Neural cell (in vitro differentiated cells): Measurements from ENCODE around the gene CSRNP3. TPM values are rescaled to one million over a fixed set of nuclear protein-coding genes. Genes with fewer than 3 reads are reported as not detected.

Experiments used
- H2AFZ ChIP-seq: fragments of 200-600, 300-800 bp; sonication (generic), shearing (Covaris generic); 2 replicates; pipeline ENCODE4 v1.6.0; 2014; ENCODE audit warnings: low read depth, mild to moderate bottlenecking, antibody characterized with exemption, low read length, moderate library complexity
- H3F3A ChIP-seq: fragments of 200-600 bp; shearing (Covaris generic); 2 replicates; pipeline ENCODE4 v1.6.1; 2016; ENCODE audit warnings: mild to moderate bottlenecking, moderate library complexity, mixed read lengths, antibody characterized with exemption, low read length; ENCODE audit not compliant: insufficient read depth, poor library complexity, severe bottlenecking
- H3K27ac ChIP-seq: fragments of 200-600, 300-800 bp; sonication (generic), shearing (Covaris generic); 2 replicates; pipeline ENCODE4 v1.5.1; 2014; ENCODE audit warnings: mild to moderate bottlenecking, low read length, moderate library complexity
- H3K27me3 ChIP-seq: fragments of 300-800, 200-600 bp; sonication (generic), shearing (Covaris generic); 2 replicates; pipeline ENCODE4 v1.6.0; 2014; ENCODE audit warnings: mild to moderate bottlenecking, low read depth, low read length, moderate library complexity; ENCODE audit not compliant: insufficient read depth
- H3K36me3 ChIP-seq: fragments of 300-800, 200-600 bp; sonication (generic), shearing (Covaris generic); 2 replicates; pipeline ENCODE4 v1.5.1; 2014; ENCODE audit warnings: mild to moderate bottlenecking, antibody characterized with exemption, low read length, moderate library complexity; ENCODE audit not compliant: insufficient read depth
- H3K4me2 ChIP-seq: fragments of 300-800, 200-600 bp; sonication (generic), shearing (Covaris generic); 2 replicates; pipeline ENCODE4 v1.6.0; 2014; ENCODE audit warnings: mild to moderate bottlenecking, low read length
- H3K4me3 ChIP-seq: fragments of 300-800, 200-600 bp; sonication (generic), shearing (Covaris generic); 2 replicates; pipeline ENCODE4 v1.5.1; 2014; ENCODE audit warnings: mild to moderate bottlenecking, low read length, moderate library complexity
- H3K79me2 ChIP-seq: fragments of 200-600 bp; shearing (Covaris generic); replicated peaks from 2 replicates; pipeline ENCODE4 v1.6.0; 2014; ENCODE audit warnings: mild to moderate bottlenecking, low read length, moderate library complexity; ENCODE audit not compliant: insufficient read depth
- H3K9ac ChIP-seq: fragments of 300-800, 200-600 bp; sonication (generic), shearing (Covaris generic); 2 replicates; pipeline ENCODE4 v1.6.1; 2016; ENCODE audit warnings: mild to moderate bottlenecking, low read length, mixed read lengths
- H3K9me2 ChIP-seq: fragments of 200-600 bp; shearing (Covaris generic); 2 replicates; pipeline ENCODE4 v1.6.1; 2016; ENCODE audit warnings: mild to moderate bottlenecking, low read length, mixed read lengths; ENCODE audit not compliant: insufficient read depth
- H3K9me3 ChIP-seq: fragments of 200-600, 300-800 bp; sonication (generic), shearing (Covaris generic); 2 replicates; pipeline ENCODE4 v1.6.1; 2016; ENCODE audit warnings: mild to moderate bottlenecking, mixed run types, low read length, moderate library complexity, mixed read lengths
- H4K20me1 ChIP-seq: fragments of 200-600 bp; shearing (Covaris generic); 2 replicates; pipeline ENCODE4 v1.6.1; 2016; ENCODE audit warnings: mild to moderate bottlenecking, mixed run types; ENCODE audit not compliant: insufficient read depth
- EP300 ChIP-seq: fragments of 450-650 bp; conservative IDR thresholded peaks from 2 replicates; pipeline ENCODE4 v1.6.1; 2014; ENCODE audit warnings: antibody characterized with exemption, mild to moderate bottlenecking, moderate library complexity; ENCODE audit not compliant: poor library complexity, severe bottlenecking
- EZH2 ChIP-seq: fragments of 200-600, 300-800 bp; shearing (Covaris generic), sonication (generic); IDR thresholded peaks from 2 replicates; pipeline ENCODE4 v1.6.1; 2014; ENCODE audit warnings: antibody characterized with exemption, low read length, borderline replicate concordance, mild to moderate bottlenecking; ENCODE audit not compliant: insufficient read depth, poor library complexity, severe bottlenecking
- MXI1 ChIP-seq: fragments of 450-650 bp; conservative IDR thresholded peaks from 2 replicates; pipeline ENCODE4 v1.6.1; 2014; ENCODE audit warnings: antibody characterized with exemption, mild to moderate bottlenecking; ENCODE audit not compliant: poor library complexity, severe bottlenecking
- POLR2AphosphoS5 ChIP-seq: IDR thresholded peaks from 2 replicates; pipeline ENCODE4 v1.6.1; 2012
- RAD21 ChIP-seq: fragments of 450-650 bp; conservative IDR thresholded peaks from 2 replicates; pipeline ENCODE4 v1.6.1; 2014; ENCODE audit warnings: antibody characterized with exemption, mild to moderate bottlenecking, moderate library complexity
- SMC3 ChIP-seq: fragments of 450-650 bp; conservative IDR thresholded peaks from 2 replicates; pipeline ENCODE4 v1.6.1; 2014; ENCODE audit warnings: antibody characterized with exemption, mild to moderate bottlenecking, moderate library complexity; ENCODE audit not compliant: poor library complexity
- TAF1 ChIP-seq: IDR thresholded peaks from 2 replicates; pipeline ENCODE4 v1.6.1; 2012; ENCODE audit warnings: low read depth
- polyA plus RNA-seq: library from polyadenylated mRNA; depleted of rRNA; stranded (reverse); fragments of >200 nt; gene quantifications from 2 replicates; pipeline ENCODE4 v1.2.3, GENCODE V29; 2014
- TF ChIP-seq, protein P1 (sequence below): fragments of 450-650 bp; IDR thresholded peaks from 2 replicates; pipeline ENCODE4 v1.5.1; 2014; ENCODE audit warnings: antibody characterized with exemption, mild to moderate bottlenecking, moderate library complexity; ENCODE audit not compliant: poor library complexity, severe bottlenecking
- TF ChIP-seq, protein P2 (sequence below): IDR thresholded peaks from 2 replicates; pipeline ENCODE4 v1.6.1; 2012; ENCODE audit warnings: borderline replicate concordance

Gene CSRNP3
- polyA plus RNA-seq, 1 donor from 2014 or later, result 66.6 TPM

DNA sequence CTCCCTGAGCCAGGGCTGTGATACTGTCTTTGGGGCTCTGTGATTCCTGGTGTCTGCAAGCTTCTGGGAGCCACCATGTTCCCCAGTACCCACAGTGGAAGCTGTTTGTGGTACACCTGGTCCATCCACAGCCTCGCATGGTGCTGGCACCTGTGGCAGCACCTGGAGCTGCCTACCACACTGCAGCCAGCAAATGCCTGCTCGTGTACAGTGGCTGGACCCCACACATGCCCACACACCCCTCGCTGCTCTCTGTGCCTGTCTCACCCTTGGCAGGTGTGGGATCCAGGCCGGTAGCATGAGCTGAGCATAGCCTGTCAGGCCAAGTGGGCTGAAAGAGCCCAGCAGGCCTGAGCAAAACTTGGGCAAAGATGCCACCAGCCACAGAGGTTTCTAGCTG lies 41.8 kb upstream of the CSRNP3 start:
- Histone ChIP-seq H4K20me1 (no peaks in the 10 kb centered on the region), H3K27me3 (no peaks in the 10 kb centered on the region), H3F3A (no peaks in the 10 kb centered on the region), H3K27ac (no peak overlapping the region), H3K9ac (no peak overlapping the region), H3K79me2 (no peaks in the 10 kb centered on the region), H3K36me3 (no peaks in the 10 kb centered on the region), H3K9me3 (peaks cover 5% of the 10 kb centered on the region), H3K4me2 (no peak overlapping the region), H2AFZ (no peak overlapping the region), H3K4me3 (no peak overlapping the region), H3K9me2 (no peaks in the 10 kb centered on the region)
- no peak for TF ChIP-seq RAD21
- TF ChIP-seq TAF1, result no peak
- TF ChIP-seq EP300, result no peak
- no peak for TF ChIP-seq EZH2
- TF ChIP-seq, protein P1, sequence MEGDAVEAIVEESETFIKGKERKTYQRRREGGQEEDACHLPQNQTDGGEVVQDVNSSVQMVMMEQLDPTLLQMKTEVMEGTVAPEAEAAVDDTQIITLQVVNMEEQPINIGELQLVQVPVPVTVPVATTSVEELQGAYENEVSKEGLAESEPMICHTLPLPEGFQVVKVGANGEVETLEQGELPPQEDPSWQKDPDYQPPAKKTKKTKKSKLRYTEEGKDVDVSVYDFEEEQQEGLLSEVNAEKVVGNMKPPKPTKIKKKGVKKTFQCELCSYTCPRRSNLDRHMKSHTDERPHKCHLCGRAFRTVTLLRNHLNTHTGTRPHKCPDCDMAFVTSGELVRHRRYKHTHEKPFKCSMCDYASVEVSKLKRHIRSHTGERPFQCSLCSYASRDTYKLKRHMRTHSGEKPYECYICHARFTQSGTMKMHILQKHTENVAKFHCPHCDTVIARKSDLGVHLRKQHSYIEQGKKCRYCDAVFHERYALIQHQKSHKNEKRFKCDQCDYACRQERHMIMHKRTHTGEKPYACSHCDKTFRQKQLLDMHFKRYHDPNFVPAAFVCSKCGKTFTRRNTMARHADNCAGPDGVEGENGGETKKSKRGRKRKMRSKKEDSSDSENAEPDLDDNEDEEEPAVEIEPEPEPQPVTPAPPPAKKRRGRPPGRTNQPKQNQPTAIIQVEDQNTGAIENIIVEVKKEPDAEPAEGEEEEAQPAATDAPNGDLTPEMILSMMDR, result no peak

DNA sequence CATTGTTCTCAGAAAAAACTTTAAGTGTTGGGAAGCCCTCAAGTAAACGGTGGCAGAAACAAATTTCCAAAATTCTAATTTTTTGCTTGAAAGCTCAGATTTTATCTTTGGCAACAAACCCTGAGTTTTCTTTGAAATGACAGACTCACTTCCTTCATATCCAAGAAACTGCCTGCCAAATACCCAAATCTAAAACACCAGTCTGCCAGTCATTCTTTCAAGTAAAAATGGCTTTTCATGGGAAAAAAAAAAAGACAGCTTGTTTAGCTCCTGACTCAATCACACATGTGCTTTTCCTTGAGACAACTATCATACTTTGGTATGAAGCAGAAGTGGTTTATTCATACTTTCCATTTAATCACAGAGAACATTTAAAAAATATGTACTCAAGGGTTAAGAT lies 40.6 kb upstream of the CSRNP3 start:
- no peaks in the 10 kb centered on the region for H3K9me3 ChIP-seq
- no peak for TF ChIP-seq EP300
- TF ChIP-seq RAD21, result no peak
- TF ChIP-seq, protein P2, sequence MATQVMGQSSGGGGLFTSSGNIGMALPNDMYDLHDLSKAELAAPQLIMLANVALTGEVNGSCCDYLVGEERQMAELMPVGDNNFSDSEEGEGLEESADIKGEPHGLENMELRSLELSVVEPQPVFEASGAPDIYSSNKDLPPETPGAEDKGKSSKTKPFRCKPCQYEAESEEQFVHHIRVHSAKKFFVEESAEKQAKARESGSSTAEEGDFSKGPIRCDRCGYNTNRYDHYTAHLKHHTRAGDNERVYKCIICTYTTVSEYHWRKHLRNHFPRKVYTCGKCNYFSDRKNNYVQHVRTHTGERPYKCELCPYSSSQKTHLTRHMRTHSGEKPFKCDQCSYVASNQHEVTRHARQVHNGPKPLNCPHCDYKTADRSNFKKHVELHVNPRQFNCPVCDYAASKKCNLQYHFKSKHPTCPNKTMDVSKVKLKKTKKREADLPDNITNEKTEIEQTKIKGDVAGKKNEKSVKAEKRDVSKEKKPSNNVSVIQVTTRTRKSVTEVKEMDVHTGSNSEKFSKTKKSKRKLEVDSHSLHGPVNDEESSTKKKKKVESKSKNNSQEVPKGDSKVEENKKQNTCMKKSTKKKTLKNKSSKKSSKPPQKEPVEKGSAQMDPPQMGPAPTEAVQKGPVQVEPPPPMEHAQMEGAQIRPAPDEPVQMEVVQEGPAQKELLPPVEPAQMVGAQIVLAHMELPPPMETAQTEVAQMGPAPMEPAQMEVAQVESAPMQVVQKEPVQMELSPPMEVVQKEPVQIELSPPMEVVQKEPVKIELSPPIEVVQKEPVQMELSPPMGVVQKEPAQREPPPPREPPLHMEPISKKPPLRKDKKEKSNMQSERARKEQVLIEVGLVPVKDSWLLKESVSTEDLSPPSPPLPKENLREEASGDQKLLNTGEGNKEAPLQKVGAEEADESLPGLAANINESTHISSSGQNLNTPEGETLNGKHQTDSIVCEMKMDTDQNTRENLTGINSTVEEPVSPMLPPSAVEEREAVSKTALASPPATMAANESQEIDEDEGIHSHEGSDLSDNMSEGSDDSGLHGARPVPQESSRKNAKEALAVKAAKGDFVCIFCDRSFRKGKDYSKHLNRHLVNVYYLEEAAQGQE, result no peak
- no peak for TF ChIP-seq EZH2
- TF ChIP-seq SMC3, result no peak
- no peak for TF ChIP-seq TAF1
- TF ChIP-seq POLR2AphosphoS5, result no peak
- TF ChIP-seq MXI1, result no peak
- TF ChIP-seq, protein P1, result no peak
- no peak overlapping the region for H3K4me3 ChIP-seq
- no peaks in the 10 kb centered on the region for H3K27me3 ChIP-seq
- no peak overlapping the region for H3K9ac ChIP-seq
- no peak overlapping the region for H3K4me2 ChIP-seq
- H3K27ac ChIP-seq, result no peak overlapping the region
- no peaks in the 10 kb centered on the region for H4K20me1 ChIP-seq
- H3K36me3 ChIP-seq, result no peaks in the 10 kb centered on the region
- H3K79me2 ChIP-seq, result no peaks in the 10 kb centered on the region
- H3F3A ChIP-seq, result no peaks in the 10 kb centered on the region
- no peak overlapping the region for H2AFZ ChIP-seq
- H3K9me2 ChIP-seq, result no peaks in the 10 kb centered on the region
